Ecto neural progenitor cell (in vitro differentiated cells): ENCODE data around the gene PYDC1.
"Not testable (repeated sequence)": the region's sequence is repeated elsewhere in the genome, so short reads cannot be mapped to it uniquely, and the experiment has no call there.

ENCODE experiments used
- DNase-seq: peaks from one replicate; pipeline ENCODE4 v3.0.0-alpha.2; 2018; ENCODE audit warnings: low spot score

PYDC1 gene

GRCh38 chr16:31221357-31222160 lies 4.6 kb upstream of the PYDC1 start:
- DNase-seq = no peak

GRCh38 chr16:31219154-31219741 lies 2.3 kb upstream of the PYDC1 start:
- no peak for DNase-seq

GRCh38 chr16:31217136-31217530 lies 198 bp upstream of the PYDC1 start:
- DNase-seq = no peak

- DNase-seq = peak; percentile 81
Measured at GRCh38 chr16:31215287-31216162, 1.4 kb downstream of the PYDC1 start.

- peak; percentile 60 for DNase-seq
Measured at GRCh38 chr16:31214708-31215286, 2.1 kb downstream of the PYDC1 start.

- DNase-seq = no peak
Measured at GRCh38 chr16:31213877-31214707, 2.8 kb downstream of the PYDC1 start, which contains the start of gene TRIM72. TSS of gene TRIM72 (plus strand) at chr16:31214119. CDS start at chr16:31214739, 620 bp downstream.

- DNase-seq = no peak
Measured at GRCh38 chr16:31213342-31213741, 3.6 kb downstream of the PYDC1 start.

- DNase-seq = no peak
Measured at GRCh38 chr16:31206776-31207175, 10.2 kb downstream of the PYDC1 start.

- no peak for DNase-seq
Measured at GRCh38 chr16:31204871-31205666, 11.9 kb downstream of the PYDC1 start.

- DNase-seq = peak; percentile 55
Measured at GRCh38 chr16:31202414-31203375, 14.2 kb downstream of the PYDC1 start, which contains the start of gene PYCARD. TSS of gene PYCARD (minus strand) at chr16:31202760. CDS start at chr16:31202690, 70 bp downstream.

- DNase-seq = peak; percentile 58
Measured at GRCh38 chr16:31201582-31202413, 15.1 kb downstream of the PYDC1 start.

GRCh38 chr16:31200821-31201568 lies 15.9 kb downstream of the PYDC1 start:
- no peak for DNase-seq

- DNase-seq = not testable (repeated sequence)
Measured at GRCh38 chr16:31200111-31200510, 16.8 kb downstream of the PYDC1 start.

GRCh38 chr16:31199430-31200041 lies 17.4 kb downstream of the PYDC1 start:
- no peak for DNase-seq

GRCh38 chr16:31198207-31198882 lies 18.6 kb downstream of the PYDC1 start:
- no peak for DNase-seq

GRCh38 chr16:31196324-31197088 lies 20.4 kb downstream of the PYDC1 start:
- DNase-seq = no peak
